Activated CD8-positive, alpha-beta memory T cell treated with anti-CD3 and anti-CD28 coated beads, Interleukin-2, amount 10 ng/mL, durations not matched to agents 7 days and 5 days (primary cell): ENCODE data around the gene SSX2IP. TPM values are rescaled to one million over a fixed set of nuclear protein-coding genes. Genes with fewer than 3 reads are reported as not detected.
"Not testable (repeated sequence)": the region's sequence is repeated elsewhere in the genome, so short reads cannot be mapped to it uniquely, and the experiment has no call there.

Experiments used
- ATAC-seq: fragments of 150-1000 bp; cut with Tn5 transposase; one replicate; pipeline ENCODE4 v1.10.0; 2021; ENCODE audit warnings: moderate library complexity
- CTCF ChIA-PET: fragments of 350-600 bp; sonication (Branson Sonifier 250); formaldehyde crosslinking; loops from one replicate; lab custom pipeline; 2021; ENCODE audit warnings: antibody characterized with exemption; lab: Charles Lee
- DNase-seq: peaks from one replicate; pipeline ENCODE4 v3.0.0-alpha.2; 2020
- H3K27ac Mint-ChIP-seq: one replicate; pipeline ENCODE4 v1.8.0; 2021; ENCODE audit warnings: mild to moderate bottlenecking, mixed read lengths
- H3K27me3 Mint-ChIP-seq: one replicate; pipeline ENCODE4 v1.8.0; 2021; ENCODE audit warnings: mixed read lengths
- H3K36me3 Mint-ChIP-seq: one replicate; pipeline ENCODE4 v1.8.0; 2021; ENCODE audit warnings: mild to moderate bottlenecking, mixed read lengths
- H3K4me1 Mint-ChIP-seq: one replicate; pipeline ENCODE4 v1.8.0; 2021; ENCODE audit warnings: mixed read lengths
- H3K4me3 Mint-ChIP-seq: one replicate; pipeline ENCODE4 v1.8.0; 2021; ENCODE audit warnings: mild to moderate bottlenecking, moderate library complexity, mixed read lengths
- H3K9me3 Mint-ChIP-seq: one replicate; pipeline ENCODE4 v1.8.0; 2022; ENCODE audit warnings: low read depth, mixed read lengths
- total RNA-seq, 2 experiments: library from RNA; stranded (reverse); gene quantifications; one replicate each; pipeline ENCODE4 v1.2.3, GENCODE V29; 2021

SSX2IP gene
- total RNA-seq, 2 experiments from 2014 or later = 14.1 to 14.5 TPM

DNA sequence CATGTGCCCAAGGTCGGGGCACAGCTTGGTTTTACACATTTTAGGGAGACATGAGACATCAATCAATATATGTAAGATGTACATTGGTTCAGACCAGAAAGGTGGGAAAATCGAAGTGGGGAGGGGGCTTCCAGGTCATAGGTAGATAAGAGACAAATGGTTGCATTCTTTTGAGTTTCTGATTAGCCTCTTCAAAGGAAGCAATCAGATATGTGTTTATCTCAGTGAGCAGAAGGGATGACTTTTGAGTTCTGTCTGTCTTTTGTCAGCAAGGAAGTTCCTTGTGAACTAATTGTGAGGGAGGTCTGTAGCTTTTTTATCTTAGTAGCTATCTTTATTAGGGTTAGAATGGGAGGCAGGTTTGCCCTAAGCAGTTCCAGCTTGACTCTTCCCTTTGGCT, 31.6 kb upstream of the SSX2IP start:
- ATAC-seq, H3K27ac Mint-ChIP-seq, H3K36me3 Mint-ChIP-seq, H3K9me3 Mint-ChIP-seq, DNase-seq, H3K4me3 Mint-ChIP-seq, H3K4me1 Mint-ChIP-seq, H3K27me3 Mint-ChIP-seq: not testable (repeated sequence)
- CTCF ChIA-PET = interaction anchor here (1.0 kb wide), 1 partner anchor 15 kb away, joined by 3 read pairs; no protein-coding TSS in a partner anchor

DNA sequence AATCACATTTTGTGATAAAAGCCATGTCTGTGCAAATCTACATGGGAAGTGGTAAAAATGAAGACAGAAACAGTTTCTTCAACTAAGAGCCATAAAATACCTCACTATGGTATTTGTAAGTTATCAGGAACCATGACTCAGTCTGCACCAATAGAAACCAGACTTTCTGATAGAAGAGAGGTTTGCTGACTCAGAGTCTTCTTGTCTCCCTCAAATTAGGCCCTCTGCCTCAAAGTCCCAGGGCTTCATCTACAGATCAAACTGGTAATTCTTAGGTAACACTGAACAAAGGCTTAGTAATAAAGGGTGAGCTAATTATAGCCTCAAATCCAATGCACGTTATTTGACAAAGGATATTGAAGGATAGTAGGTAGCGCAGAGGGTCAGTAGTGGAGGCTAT, 30.9 kb upstream of the SSX2IP start:
- Mint-ChIP-seq H3K27me3 (no peaks in the 10 kb centered on the region), H3K4me1 (peaks cover 6% of the 10 kb centered on the region), H3K36me3 (no peaks in the 10 kb centered on the region), H3K9me3 (no peaks in the 10 kb centered on the region), H3K4me3 (no peak overlapping the region), H3K27ac (no peak overlapping the region)
- DNase-seq (no peak), ATAC-seq (no peak)
- CTCF ChIA-PET = no interaction called here

GRCh38 chr1:84720221-84720780, 30.0 kb upstream of the SSX2IP start:
- Mint-ChIP-seq H3K36me3 (no peaks in the 10 kb centered on the region), H3K27me3 (no peaks in the 10 kb centered on the region), H3K4me1 (peaks cover 6% of the 10 kb centered on the region), H3K4me3 (no peak overlapping the region), H3K27ac (no peak overlapping the region), H3K9me3 (no peaks in the 10 kb centered on the region)
- CTCF ChIA-PET = no interaction called here
- DNase-seq (no peak), ATAC-seq (no peak)

DNA sequence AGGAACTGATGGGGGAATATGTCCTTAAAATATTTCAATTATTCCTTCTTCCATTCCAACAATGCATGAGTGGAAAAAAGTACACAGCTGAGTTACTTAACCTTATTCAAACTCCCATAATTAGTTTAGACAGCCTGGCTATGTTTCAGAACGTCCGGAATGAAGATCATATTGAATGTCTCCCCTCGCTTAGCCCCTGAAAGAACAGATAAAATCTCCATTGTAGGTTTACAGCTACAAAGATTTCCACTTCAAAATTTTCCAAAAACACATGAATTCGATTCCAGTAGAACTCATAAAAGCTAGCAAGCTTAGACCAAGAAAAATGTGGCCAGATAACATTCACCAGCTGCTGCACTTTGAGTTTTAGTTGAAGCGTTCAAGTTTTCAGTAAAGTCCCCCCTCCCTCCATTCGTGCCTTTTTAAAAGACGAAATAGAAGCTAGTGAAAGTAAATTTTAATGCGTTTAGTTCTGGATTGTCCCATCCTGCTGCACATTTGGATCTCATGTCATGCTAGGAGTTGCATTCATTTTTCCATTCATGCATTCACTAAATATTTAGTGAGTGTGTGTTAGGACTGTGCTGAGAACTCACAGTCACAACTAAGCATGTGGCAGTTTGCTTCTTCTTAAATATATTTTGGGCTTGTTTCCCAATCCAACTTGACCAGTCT, 29.4 kb upstream of the SSX2IP start:
- Mint-ChIP-seq H3K27me3 (no peaks in the 10 kb centered on the region), H3K4me1 (peaks cover 6% of the 10 kb centered on the region), H3K27ac (no peak overlapping the region), H3K36me3 (no peaks in the 10 kb centered on the region), H3K4me3 (no peak overlapping the region), H3K9me3 (no peaks in the 10 kb centered on the region)
- no peak for ATAC-seq
- DNase-seq = no peak
- CTCF ChIA-PET = no interaction called here

DNA sequence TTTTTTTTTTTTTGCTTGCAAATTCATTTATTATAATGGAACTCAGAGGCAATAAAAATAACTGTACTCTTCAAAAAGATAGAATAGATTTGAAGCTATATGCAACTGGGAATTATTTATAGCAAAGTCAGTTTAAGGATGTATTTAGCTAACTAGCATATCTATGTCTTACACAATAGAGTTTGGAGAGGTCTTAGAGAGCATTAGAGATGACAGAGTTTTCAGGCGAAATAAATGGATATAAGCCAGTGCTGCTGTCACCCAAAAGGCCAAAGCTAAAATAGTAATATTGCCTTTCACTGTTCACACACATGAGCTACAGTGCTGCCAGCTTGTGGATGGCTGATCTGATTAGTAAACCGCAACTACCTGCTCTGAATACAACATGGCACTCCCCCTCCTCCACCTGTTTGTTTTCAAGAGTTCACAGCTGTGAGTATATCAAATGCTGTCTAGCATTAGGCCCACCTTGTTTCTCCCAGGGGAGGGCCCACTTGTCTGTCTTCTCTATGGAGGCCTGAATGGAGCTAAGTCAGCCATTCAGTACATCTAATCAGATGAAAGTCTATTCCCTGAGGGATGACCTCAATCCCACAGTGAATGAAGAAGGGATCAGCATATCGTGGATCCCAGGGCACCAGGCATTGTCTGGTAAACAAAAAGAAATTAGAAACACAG, 25.2 kb upstream of the SSX2IP start:
- Mint-ChIP-seq H3K27me3 (no peaks in the 10 kb centered on the region), H3K4me1 (peaks cover 1% of the 10 kb centered on the region), H3K36me3 (no peaks in the 10 kb centered on the region), H3K9me3 (no peaks in the 10 kb centered on the region), H3K4me3 (no peak overlapping the region), H3K27ac (no peak overlapping the region)
- CTCF ChIA-PET = interaction anchor here (1.2 kb wide), 2 partner anchors 26 to 38 kb away, joined by 3 read pairs; no protein-coding TSS in a partner anchor
- ATAC-seq (no peak), DNase-seq (no peak)

DNA sequence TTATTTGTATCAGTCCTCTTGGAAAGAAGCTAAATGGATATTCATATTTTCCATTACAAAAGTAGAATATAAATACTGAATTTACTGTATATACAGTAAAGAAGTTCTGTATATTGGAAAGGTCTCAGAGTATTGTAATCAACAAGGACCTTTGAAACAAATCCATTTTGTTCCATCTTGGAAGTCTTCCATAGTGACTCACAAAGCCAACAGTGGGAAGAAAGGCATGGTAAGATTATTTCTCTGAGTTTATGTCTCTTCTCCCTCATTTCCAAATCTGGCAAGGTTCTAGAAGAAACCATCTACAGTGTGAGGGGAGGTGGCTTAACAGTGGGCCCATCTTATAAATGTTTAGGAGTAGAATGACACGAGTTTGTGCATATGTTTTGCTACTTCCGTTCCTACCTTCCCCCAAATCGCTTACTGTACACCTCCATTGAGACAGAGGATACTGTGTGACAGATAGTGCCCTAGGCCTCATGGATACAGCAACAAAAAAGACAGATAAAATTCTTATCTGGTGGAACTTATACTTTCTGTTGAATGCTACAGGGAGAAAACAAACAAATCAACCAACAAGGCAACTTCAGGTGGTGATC, 22.1 kb upstream of the SSX2IP start:
- Mint-ChIP-seq H3K27me3 (peaks cover 4% of the 10 kb centered on the region), H3K27ac (no peak overlapping the region), H3K36me3 (no peaks in the 10 kb centered on the region), H3K4me3 (no peak overlapping the region), H3K4me1 (no peaks in the 10 kb centered on the region), H3K9me3 (no peaks in the 10 kb centered on the region)
- DNase-seq (no peak), ATAC-seq (no peak)
- CTCF ChIA-PET = interaction anchor here (3.3 kb wide), 1 partner anchor 12 kb away, joined by 11 read pairs; no protein-coding TSS in a partner anchor

DNA sequence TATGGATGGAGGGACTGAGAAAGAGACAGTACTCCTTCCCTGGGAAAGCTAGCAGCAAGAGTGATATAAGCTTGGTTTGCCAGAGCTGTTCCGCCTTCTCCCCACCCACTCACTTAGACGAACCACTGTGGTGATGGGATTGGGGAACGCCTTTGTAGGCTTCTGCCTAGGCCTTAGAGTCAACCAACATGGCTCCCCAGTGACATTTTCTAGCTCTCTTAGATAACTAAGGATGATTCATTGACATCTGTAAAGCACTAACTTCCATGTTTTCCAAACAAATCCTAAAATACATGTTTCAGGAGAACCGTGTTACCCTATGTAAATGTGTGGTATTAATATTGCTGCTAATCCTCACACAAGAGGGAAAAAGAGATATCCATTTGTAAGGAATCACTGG, 21.6 kb upstream of the SSX2IP start:
- ATAC-seq (no peak), DNase-seq (no peak)
- Mint-ChIP-seq H3K27ac (no peak overlapping the region), H3K36me3 (no peaks in the 10 kb centered on the region), H3K4me3 (no peak overlapping the region), H3K9me3 (no peaks in the 10 kb centered on the region), H3K4me1 (no peaks in the 10 kb centered on the region), H3K27me3 (peaks cover 4% of the 10 kb centered on the region)
- CTCF ChIA-PET = interaction anchor here (3.3 kb wide), 1 partner anchor 13 kb away, joined by 11 read pairs; no protein-coding TSS in a partner anchor

- CTCF ChIA-PET = no interaction called here
- DNase-seq (no peak), ATAC-seq (no peak)
- Mint-ChIP-seq H3K36me3 (no peaks in the 10 kb centered on the region), H3K27me3 (peaks cover 4% of the 10 kb centered on the region), H3K4me1 (no peaks in the 10 kb centered on the region), H3K9me3 (no peaks in the 10 kb centered on the region), H3K27ac (no peak overlapping the region), H3K4me3 (no peak overlapping the region)
Measured at GRCh38 chr1:84711121-84711520, 20.9 kb upstream of the SSX2IP start.

DNA sequence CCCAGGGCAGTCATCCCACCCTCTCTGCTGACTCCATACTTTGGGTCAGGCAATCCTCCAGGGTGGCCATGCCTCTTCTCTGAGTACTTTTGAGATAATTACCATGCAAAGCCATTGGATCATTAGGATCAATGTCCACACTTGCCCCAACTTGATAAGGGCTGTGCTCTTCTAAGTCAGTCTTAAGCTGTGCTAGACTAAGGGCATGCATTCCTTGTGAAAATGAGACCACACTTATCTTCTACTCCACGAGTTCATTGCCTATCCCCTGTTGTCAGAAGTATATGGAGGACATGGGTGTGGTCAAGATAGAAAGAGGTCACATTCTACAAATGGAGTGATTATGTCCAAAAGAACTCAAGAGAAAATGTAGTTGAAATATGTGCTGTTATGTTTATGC, 18.9 kb upstream of the SSX2IP start:
- no peaks in the 10 kb centered on the region for H3K9me3 Mint-ChIP-seq
- DNase-seq (no peak), ATAC-seq (no peak)
- no peak overlapping the region for H3K27ac Mint-ChIP-seq
- H3K4me3 Mint-ChIP-seq = no peak overlapping the region
- CTCF ChIA-PET = no interaction called here
- no peaks in the 10 kb centered on the region for H3K36me3 Mint-ChIP-seq
- no peaks in the 10 kb centered on the region for H3K4me1 Mint-ChIP-seq
- H3K27me3 Mint-ChIP-seq = peaks cover 4% of the 10 kb centered on the region

GRCh38 chr1:84708031-84708430, 17.8 kb upstream of the SSX2IP start:
- CTCF ChIA-PET = no interaction called here
- ATAC-seq (no peak), DNase-seq (no peak)
- no peak overlapping the region for H3K27ac Mint-ChIP-seq
- H3K9me3 Mint-ChIP-seq = no peaks in the 10 kb centered on the region
- no peak overlapping the region for H3K4me3 Mint-ChIP-seq
- H3K36me3 Mint-ChIP-seq = no peaks in the 10 kb centered on the region
- no peaks in the 10 kb centered on the region for H3K4me1 Mint-ChIP-seq
- H3K27me3 Mint-ChIP-seq = peaks cover 13% of the 10 kb centered on the region

- Mint-ChIP-seq H3K4me1 (no peaks in the 10 kb centered on the region), H3K27ac (no peak overlapping the region), H3K9me3 (no peaks in the 10 kb centered on the region), H3K36me3 (no peaks in the 10 kb centered on the region), H3K27me3 (peaks cover 23% of the 10 kb centered on the region), H3K4me3 (no peak overlapping the region)
- no peak for ATAC-seq
- CTCF ChIA-PET = no interaction called here
- DNase-seq = no peak
Measured at GRCh38 chr1:84705513-84705912, 15.3 kb upstream of the SSX2IP start.

GRCh38 chr1:84704872-84705417, 14.7 kb upstream of the SSX2IP start:
- CTCF ChIA-PET = interaction anchor here (1.8 kb wide), 1 partner anchor 48 kb away, joined by 4 read pairs; no protein-coding TSS in a partner anchor
- Mint-ChIP-seq H3K4me3 (no peak overlapping the region), H3K27ac (no peak overlapping the region)

GRCh38 chr1:84703431-84703830, 13.2 kb upstream of the SSX2IP start:
- CTCF ChIA-PET = interaction anchor here (1.8 kb wide), 1 partner anchor 50 kb away, joined by 4 read pairs; no protein-coding TSS in a partner anchor
- no peak overlapping the region for H3K27ac Mint-ChIP-seq
- no peak for DNase-seq

More at GRCh38 chr1:84704872-84705417, 14.7 kb upstream of the SSX2IP start:
- no peaks in the 10 kb centered on the region for H3K4me1 Mint-ChIP-seq
- DNase-seq (no peak), ATAC-seq (no peak)
- peaks cover 20% of the 10 kb centered on the region for H3K27me3 Mint-ChIP-seq
- H3K9me3 Mint-ChIP-seq = no peaks in the 10 kb centered on the region
- H3K36me3 Mint-ChIP-seq = no peaks in the 10 kb centered on the region

More at GRCh38 chr1:84703431-84703830, 13.2 kb upstream of the SSX2IP start:
- no peaks in the 10 kb centered on the region for H3K9me3 Mint-ChIP-seq
- no peaks in the 10 kb centered on the region for H3K36me3 Mint-ChIP-seq
- peaks cover 19% of the 10 kb centered on the region for H3K27me3 Mint-ChIP-seq
- no peaks in the 10 kb centered on the region for H3K4me1 Mint-ChIP-seq
- no peak for ATAC-seq
- no peak overlapping the region for H3K4me3 Mint-ChIP-seq
